ENCODE data around the gene CHCHD10.

DNA sequence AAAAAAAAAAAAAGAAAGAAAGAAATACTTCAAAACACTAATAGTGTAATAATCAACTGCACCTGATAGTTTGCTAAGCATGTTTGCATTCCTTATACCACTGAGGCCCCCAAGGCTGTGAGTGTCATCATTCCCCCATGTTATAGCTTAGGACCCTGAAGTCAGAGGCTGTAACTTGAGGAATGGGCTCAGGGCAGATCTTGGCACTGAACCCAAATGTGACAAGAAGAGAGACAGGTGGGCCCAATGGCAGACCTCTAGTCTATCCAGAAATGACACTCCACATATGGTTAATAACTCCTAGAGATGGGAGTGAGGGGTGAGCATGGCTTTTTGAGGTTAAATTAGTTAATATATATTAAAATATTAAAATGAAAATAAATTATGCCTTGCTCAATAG lies 30.1 kb downstream of the CHCHD10 start:
- TF ChIP-seq, protein P1, sequence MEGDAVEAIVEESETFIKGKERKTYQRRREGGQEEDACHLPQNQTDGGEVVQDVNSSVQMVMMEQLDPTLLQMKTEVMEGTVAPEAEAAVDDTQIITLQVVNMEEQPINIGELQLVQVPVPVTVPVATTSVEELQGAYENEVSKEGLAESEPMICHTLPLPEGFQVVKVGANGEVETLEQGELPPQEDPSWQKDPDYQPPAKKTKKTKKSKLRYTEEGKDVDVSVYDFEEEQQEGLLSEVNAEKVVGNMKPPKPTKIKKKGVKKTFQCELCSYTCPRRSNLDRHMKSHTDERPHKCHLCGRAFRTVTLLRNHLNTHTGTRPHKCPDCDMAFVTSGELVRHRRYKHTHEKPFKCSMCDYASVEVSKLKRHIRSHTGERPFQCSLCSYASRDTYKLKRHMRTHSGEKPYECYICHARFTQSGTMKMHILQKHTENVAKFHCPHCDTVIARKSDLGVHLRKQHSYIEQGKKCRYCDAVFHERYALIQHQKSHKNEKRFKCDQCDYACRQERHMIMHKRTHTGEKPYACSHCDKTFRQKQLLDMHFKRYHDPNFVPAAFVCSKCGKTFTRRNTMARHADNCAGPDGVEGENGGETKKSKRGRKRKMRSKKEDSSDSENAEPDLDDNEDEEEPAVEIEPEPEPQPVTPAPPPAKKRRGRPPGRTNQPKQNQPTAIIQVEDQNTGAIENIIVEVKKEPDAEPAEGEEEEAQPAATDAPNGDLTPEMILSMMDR (IDR thresholded peaks at IDR 0.05), result no peak
- no peak for TF ChIP-seq POLR2A (IDR thresholded peaks at IDR 0.05)

Data from heart left ventricle (tissue), 13 donors.